DOHH2 (cell line): ENCODE measurements around the gene EMX1.

Source experiments
- H3F3A ChIP-seq: fragments of 200-600 bp; sonication (generic), shearing (Covaris generic); 2 replicates; pipeline ENCODE4 v1.6.0; 2016; ENCODE audit warnings: antibody characterized with exemption, mild to moderate bottlenecking; ENCODE audit not compliant: control insufficient read depth, insufficient read depth
- H3K27ac ChIP-seq: fragments of 200-600 bp; sonication (generic); 2 replicates; pipeline ENCODE4 v1.5.1; 2014; ENCODE audit warnings: low read depth, mild to moderate bottlenecking, low read length, moderate library complexity
- H3K27me3 ChIP-seq: fragments of 200-600 bp; sonication (generic); 2 replicates; pipeline ENCODE4 v1.6.1; 2014; ENCODE audit warnings: mild to moderate bottlenecking, low read length, mixed read lengths; ENCODE audit not compliant: control insufficient read depth
- H3K36me3 ChIP-seq: fragments of 200-600 bp; sonication (generic); 2 replicates; pipeline ENCODE4 v1.6.1; 2014; ENCODE audit warnings: mild to moderate bottlenecking, low read length, moderate library complexity, mixed read lengths; ENCODE audit not compliant: control insufficient read depth
- H3K4me1 ChIP-seq: fragments of 200-600 bp; sonication (generic); 2 replicates; pipeline ENCODE4 v1.6.1; 2014; ENCODE audit warnings: mild to moderate bottlenecking, low read length, mixed read lengths; ENCODE audit not compliant: control insufficient read depth
- H3K4me2 ChIP-seq: fragments of 200-600 bp; sonication (generic); 2 replicates; pipeline ENCODE4 v1.6.0; 2014; ENCODE audit warnings: mild to moderate bottlenecking, low read length, moderate library complexity
- H3K4me3 ChIP-seq: fragments of 200-600 bp; sonication (generic); 2 replicates; pipeline ENCODE4 v1.5.1; 2014; ENCODE audit warnings: mild to moderate bottlenecking, low read length, mixed read lengths
- H3K79me2 ChIP-seq: fragments of 200-600 bp; sonication (generic); 2 replicates; pipeline ENCODE4 v1.6.1; 2014; ENCODE audit warnings: mild to moderate bottlenecking, low read length, mixed read lengths; ENCODE audit not compliant: control insufficient read depth
- H3K9me2 ChIP-seq: fragments of 200-600 bp; sonication (generic); replicated peaks from 2 replicates; pipeline ENCODE4 v1.6.1; 2014; ENCODE audit warnings: mild to moderate bottlenecking, low read length, mixed read lengths; ENCODE audit not compliant: control insufficient read depth
- H3K9me3 ChIP-seq: fragments of 200-600 bp; sonication (generic); 2 replicates; pipeline ENCODE4 v1.6.1; 2014; ENCODE audit warnings: antibody characterized with exemption, low read length, mixed read lengths; ENCODE audit not compliant: control insufficient read depth, insufficient read depth
- H4K20me1 ChIP-seq: fragments of 200-600 bp; sonication (generic); 2 replicates; pipeline ENCODE4 v1.6.0; 2014; ENCODE audit warnings: low read depth, mild to moderate bottlenecking, antibody characterized with exemption, low read length, moderate library complexity; ENCODE audit not compliant: control insufficient read depth, insufficient read depth
- CTCF ChIP-seq: fragments of 200-600 bp; sonication (generic); IDR thresholded peaks from one replicate; pipeline ENCODE4 v1.5.1; 2014; ENCODE audit warnings: antibody characterized with exemption, mild to moderate bottlenecking, low read depth, low read length; ENCODE audit not compliant: poor library complexity, severe bottlenecking
- EZH2phosphoT487 ChIP-seq: fragments of 200-600 bp; sonication (generic); IDR thresholded peaks from 2 replicates; pipeline ENCODE4 v1.6.1; 2017; ENCODE audit warnings: borderline replicate concordance, mild to moderate bottlenecking, antibody characterized with exemption, low read length, moderate library complexity, mixed read lengths

EMX1 gene

GRCh38 chr2:72971036-72971435, 53.7 kb downstream of the EMX1 start:
- Histone ChIP-seq H3K9me2 (no peaks in the 10 kb centered on the region), H3K4me2 (no peak overlapping the region), H3F3A (no peaks in the 10 kb centered on the region), H3K4me1 (no peaks in the 10 kb centered on the region), H4K20me1 (0 out of 2 replicates have a peak, but pooled peaks cover 3% of the 10 kb centered on the region), H3K27me3 (no peaks in the 10 kb centered on the region), H3K79me2 (no peaks in the 10 kb centered on the region), H3K27ac (no peak overlapping the region), H3K4me3 (no peak overlapping the region), H3K36me3 (no peaks in the 10 kb centered on the region), H3K9me3 (no peaks in the 10 kb centered on the region)
- TF ChIP-seq EZH2phosphoT487: no peak
- no peak for TF ChIP-seq CTCF

GRCh38 chr2:72972352-72973136, 55.2 kb downstream of the EMX1 start:
- Histone ChIP-seq H3K9me2 (no peaks in the 10 kb centered on the region), H3K79me2 (no peaks in the 10 kb centered on the region), H3K4me2 (no peak overlapping the region), H3K27me3 (no peaks in the 10 kb centered on the region), H3K4me1 (no peaks in the 10 kb centered on the region), H3K27ac (no peak overlapping the region), H4K20me1 (0 out of 2 replicates have a peak, but pooled peaks cover 3% of the 10 kb centered on the region), H3F3A (no peaks in the 10 kb centered on the region), H3K9me3 (no peaks in the 10 kb centered on the region), H3K4me3 (no peak overlapping the region), H3K36me3 (no peaks in the 10 kb centered on the region)
- TF ChIP-seq CTCF (no peak), EZH2phosphoT487 (no peak)

- Histone ChIP-seq H3K4me2 (no peak overlapping the region), H3K4me3 (no peak overlapping the region), H3K79me2 (no peaks in the 10 kb centered on the region)
Measured at GRCh38 chr2:72973137-72973535, 55.8 kb downstream of the EMX1 start.

More at GRCh38 chr2:72973137-72973535, 55.8 kb downstream of the EMX1 start:
- Histone ChIP-seq H3K9me3 (no peaks in the 10 kb centered on the region), H3K4me1 (no peaks in the 10 kb centered on the region), H3K36me3 (no peaks in the 10 kb centered on the region), H3F3A (no peaks in the 10 kb centered on the region), H3K27ac (no peak overlapping the region), H3K9me2 (no peaks in the 10 kb centered on the region), H3K27me3 (no peaks in the 10 kb centered on the region), H4K20me1 (0 out of 2 replicates have a peak, but pooled peaks cover 3% of the 10 kb centered on the region)
- no peak for TF ChIP-seq CTCF
